Endometrial microvascular endothelial cells (primary cell): Measurements from ENCODE around the gene PRAC2. TPM values are rescaled to one million over a fixed set of nuclear protein-coding genes. Genes with fewer than 3 reads are reported as not detected.

Source experiments
- in situ Hi-C: cut with HindIII; loops from 2 replicates; pipeline ENCODE4 v1.10.0; 2017; ENCODE audit warnings: low sequenced_read_pairs, low pct_unique_long_range_greater_than_20kb; ENCODE audit errors: inconsistent ontology term
- total RNA-seq: library from RNA; depleted of rRNA; stranded (reverse); fragments of >200 nt; gene quantifications from one replicate; pipeline ENCODE4 v1.2.3, GENCODE V29; 2015; ENCODE audit errors: inconsistent ontology term

Gene PRAC2
- total RNA-seq, 1 donor from 2014 or later: not detected

- in situ Hi-C loops: no loop called here
Observed at GRCh38 chr17:48749621-48750553, 26.9 kb downstream of the PRAC2 start.

DNA sequence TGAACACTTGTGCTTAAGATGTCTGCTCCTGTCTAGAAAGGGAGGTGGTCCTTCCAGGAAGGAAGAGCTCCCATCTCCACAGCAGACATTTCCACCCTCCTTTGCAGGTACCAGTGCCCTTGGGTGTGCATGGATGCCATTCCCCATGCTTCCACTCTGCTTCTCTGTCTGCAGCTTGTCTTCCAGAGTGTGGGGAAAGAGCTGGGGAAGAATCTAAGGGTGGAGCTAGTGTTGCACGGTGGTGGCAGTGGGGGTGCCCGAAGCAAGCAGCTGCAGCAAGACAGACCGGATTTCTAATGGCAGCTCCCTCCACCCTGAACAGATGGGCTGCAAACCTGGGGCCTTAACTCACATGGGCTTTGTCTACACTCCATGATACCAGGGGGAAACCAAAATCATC lies 28.2 kb downstream of the PRAC2 start:
- in situ Hi-C loops: no loop called here

DNA sequence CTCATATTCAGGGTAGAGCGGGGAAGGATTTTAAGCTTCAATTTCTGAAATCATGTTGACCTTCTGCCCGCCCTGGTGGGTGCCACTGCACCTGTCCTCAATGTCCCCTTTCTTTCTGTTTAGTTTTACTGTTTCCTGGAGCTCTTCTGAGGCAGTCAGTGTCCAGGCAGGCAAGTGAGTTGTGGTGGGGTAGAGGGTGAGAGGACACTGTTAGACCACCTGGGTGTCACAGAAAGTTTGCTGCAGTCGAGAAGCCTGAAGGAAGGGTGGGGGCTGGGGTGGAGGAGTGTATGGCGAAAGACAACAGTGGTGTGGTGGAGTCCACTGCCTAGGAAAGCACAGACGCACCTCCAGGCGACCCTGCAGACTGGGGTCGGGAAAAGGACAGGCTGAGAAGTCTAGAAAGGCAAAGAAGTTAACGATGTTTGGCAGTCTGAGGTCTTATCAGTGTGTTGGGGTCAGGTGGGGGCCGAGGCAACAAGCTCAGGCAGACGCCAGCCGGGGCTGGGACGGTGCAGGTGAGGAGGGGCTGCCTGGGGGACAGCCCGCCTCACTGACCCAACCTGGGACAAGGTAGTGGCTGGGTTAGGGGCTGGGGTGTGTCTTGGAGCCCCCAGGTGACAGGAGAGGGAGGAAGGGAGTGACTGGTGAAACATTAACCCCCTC lies 28.9 kb downstream of the PRAC2 start:
- in situ Hi-C loops: no loop called here

GRCh38 chr17:48752399-48753288 lies 29.7 kb downstream of the PRAC2 start:
- in situ Hi-C loops: no loop called here

DNA sequence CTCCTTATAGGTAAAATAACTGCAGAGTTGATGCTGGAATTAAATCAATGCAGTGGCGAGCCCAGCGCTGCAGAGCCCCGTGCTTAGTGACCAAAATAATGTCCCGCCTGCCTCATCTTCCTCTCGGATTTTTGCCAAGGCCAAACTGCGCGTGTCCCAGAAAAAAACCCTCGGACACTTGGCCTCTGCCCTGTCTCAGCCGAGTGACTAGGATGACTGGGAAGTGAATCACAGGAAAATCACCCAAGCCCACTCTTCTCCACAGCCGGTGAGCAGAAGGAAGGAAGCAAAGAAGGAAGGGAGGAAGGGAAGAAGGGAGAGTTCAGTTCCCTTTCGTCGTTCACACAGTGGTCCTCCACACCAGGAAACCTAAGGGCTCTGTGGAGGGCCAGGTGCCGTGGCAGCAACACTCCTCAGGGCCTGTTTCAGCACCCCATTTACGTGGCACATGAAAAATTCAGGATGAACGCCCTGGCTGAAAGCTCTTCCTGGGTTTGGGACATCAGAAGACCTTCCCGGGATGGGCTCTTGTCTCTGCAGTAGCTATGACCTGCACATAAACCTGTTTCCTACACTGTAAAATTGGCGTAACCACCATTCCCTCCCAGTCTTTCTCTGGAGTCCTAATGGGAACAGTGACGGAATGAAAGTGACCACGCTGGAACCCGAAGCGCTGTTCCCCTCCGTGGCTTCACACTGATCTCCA lies 31.0 kb downstream of the PRAC2 start:
- in situ Hi-C loops: no loop called here

DNA sequence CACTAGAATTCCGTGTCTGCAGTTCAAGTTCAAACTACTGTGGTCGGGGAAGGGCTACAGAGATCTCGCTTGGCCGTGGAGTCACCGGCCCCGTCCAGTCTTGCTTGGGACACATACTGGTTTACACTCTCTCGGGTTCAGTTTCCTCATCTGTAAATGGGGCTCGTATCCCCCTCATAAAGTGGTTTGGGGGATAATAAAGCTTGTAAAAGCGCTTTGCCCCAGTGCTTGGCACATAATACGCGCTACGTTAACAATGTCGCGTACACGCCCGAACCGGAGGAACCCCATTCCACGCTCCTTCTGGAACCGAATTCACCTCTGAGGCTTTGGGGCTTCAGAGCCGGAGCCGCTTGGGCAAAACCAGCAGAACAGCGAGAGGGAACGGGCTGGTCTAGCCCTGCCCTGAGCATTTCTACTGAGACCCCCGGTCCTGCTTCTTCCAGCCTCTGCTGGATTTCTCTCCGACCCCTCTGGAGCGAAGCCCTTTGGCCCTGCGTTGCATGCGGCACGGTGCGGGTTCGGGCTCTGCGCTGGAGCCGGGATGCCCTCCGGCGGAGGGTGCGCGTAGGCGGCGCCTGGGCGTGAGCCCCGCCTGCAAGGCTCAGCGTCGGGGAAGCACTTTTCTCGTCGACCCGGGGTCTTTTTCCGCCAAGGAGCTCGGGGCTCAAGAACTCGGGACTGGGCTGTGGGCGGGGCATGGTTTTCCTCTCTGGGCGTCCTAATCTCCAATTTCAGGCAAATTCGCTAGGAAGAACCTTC lies 31.7 kb downstream of the PRAC2 start:
- in situ Hi-C loops: no loop called here

- in situ Hi-C loops: no loop called here
Observed at GRCh38 chr17:48755356-48755755, 32.4 kb downstream of the PRAC2 start.

- in situ Hi-C loops: no loop called here
Observed at GRCh38 chr17:48756830-48757251, 33.9 kb downstream of the PRAC2 start.

GRCh38 chr17:48757524-48757961 lies 34.6 kb downstream of the PRAC2 start:
- in situ Hi-C loops: no loop called here

GRCh38 chr17:48759288-48759687 lies 36.3 kb downstream of the PRAC2 start:
- in situ Hi-C loops: no loop called here

DNA sequence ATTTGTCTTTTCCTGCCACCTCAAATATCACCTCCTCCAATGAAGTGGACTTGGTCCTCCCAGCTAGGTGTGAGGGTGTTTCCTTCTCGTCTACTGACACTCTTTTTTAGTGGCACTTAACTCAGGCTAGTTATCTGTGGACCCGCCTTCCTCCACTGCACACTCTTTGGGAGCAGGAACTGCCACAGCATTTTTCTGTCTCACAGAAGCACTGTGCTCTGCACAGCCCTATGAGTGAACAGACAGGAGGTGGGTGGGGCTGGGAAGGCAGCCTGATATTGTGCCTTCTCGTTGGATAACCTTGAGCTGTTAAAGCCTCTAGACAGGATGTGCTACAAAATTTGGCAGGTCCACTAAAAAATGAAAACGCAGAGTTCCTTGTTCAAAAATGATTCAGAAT lies 37.4 kb downstream of the PRAC2 start:
- in situ Hi-C loops: no loop called here

GRCh38 chr17:48761114-48761513 lies 38.1 kb downstream of the PRAC2 start:
- in situ Hi-C loops: no loop called here

GRCh38 chr17:48767263-48767774 lies 44.3 kb downstream of the PRAC2 start:
- in situ Hi-C loops: no loop called here

GRCh38 chr17:48769009-48769675 lies 46.2 kb downstream of the PRAC2 start:
- in situ Hi-C loops: no loop called here

DNA sequence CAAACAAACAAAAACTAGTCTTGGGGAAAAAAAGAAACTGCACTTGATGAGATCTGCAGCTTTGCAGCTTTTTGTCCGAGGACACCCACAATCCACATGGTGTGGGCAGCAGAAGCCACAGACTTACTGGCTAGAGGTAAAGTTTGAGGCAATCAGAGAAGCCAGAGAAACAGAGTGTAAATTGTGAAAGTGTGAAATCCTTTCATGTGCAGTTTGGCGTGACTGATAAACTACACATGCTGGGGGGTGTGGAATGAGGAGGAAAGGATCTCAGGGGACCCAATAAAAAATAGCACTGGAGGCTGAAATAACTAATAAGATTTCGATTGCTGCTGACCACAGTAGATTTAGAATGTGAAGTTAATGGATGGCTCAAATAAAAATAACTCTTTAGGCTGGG lies 48.0 kb downstream of the PRAC2 start:
- in situ Hi-C loops: no loop called here

- in situ Hi-C loops: no loop called here
Observed at GRCh38 chr17:48773245-48773644, 50.3 kb downstream of the PRAC2 start.
